H9 (cell line): Measurements from ENCODE around the gene ENPP6. TPM values are rescaled to one million over a fixed set of nuclear protein-coding genes. Genes with fewer than 3 reads are reported as not detected.

Source experiments
- DNase-seq: peaks from one replicate; pipeline ENCODE4 v3.0.0-alpha.2; 2017
- H2AFZ ChIP-seq: one replicate; pipeline ENCODE4 v1.6.1; 2013; ENCODE audit warnings: mild to moderate bottlenecking, low read length, control low read depth, moderate library complexity
- H2AK5ac ChIP-seq: 2 replicates; pipeline ENCODE4 v1.6.1; 2013; ENCODE audit warnings: low read length, control low read depth, mixed read lengths; ENCODE audit not compliant: insufficient read length
- H2BK120ac ChIP-seq: one replicate; pipeline ENCODE4 v1.6.1; 2013; ENCODE audit warnings: low read depth, mild to moderate bottlenecking, low read length, control low read depth, inconsistent platforms; ENCODE audit not compliant: poor library complexity, severe bottlenecking
- H2BK12ac ChIP-seq: 2 replicates; pipeline ENCODE4 v1.6.1; 2013; ENCODE audit warnings: low read length, control low read depth, mixed read lengths, low read depth; ENCODE audit not compliant: insufficient read length
- H2BK15ac ChIP-seq: 2 replicates; pipeline ENCODE4 v1.6.1; 2013; ENCODE audit warnings: low read depth, low read length, control low read depth
- H2BK20ac ChIP-seq: one replicate; pipeline ENCODE4 v1.6.1; 2013; ENCODE audit warnings: low read depth, mild to moderate bottlenecking, low read length, control low read depth, inconsistent platforms; ENCODE audit not compliant: poor library complexity, severe bottlenecking
- H2BK5ac ChIP-seq: 2 replicates; pipeline ENCODE4 v1.6.1; 2013; ENCODE audit warnings: low read length, control low read depth, mixed read lengths; ENCODE audit not compliant: insufficient read length
- H3K14ac ChIP-seq: 2 replicates; pipeline ENCODE4 v1.6.1; 2013; ENCODE audit warnings: low read length, control low read depth; ENCODE audit not compliant: insufficient read depth
- H3K18ac ChIP-seq: 2 replicates; pipeline ENCODE4 v1.6.1; 2013; ENCODE audit warnings: low read depth, mild to moderate bottlenecking, mixed read lengths, low read length, control low read depth; ENCODE audit not compliant: insufficient read length
- H3K23ac ChIP-seq: 2 replicates; pipeline ENCODE4 v1.6.1; 2013; ENCODE audit warnings: low read length, control low read depth, mixed read lengths, low read depth; ENCODE audit not compliant: insufficient read length
- H3K23me2 ChIP-seq: 2 replicates; pipeline ENCODE4 v1.6.1; 2013; ENCODE audit warnings: low read depth, mild to moderate bottlenecking, mixed read lengths, low read length, control low read depth; ENCODE audit not compliant: insufficient read length, poor library complexity, severe bottlenecking
- H3K27ac ChIP-seq: 2 replicates; pipeline ENCODE4 v1.5.1; 2013; ENCODE audit warnings: low read length, control low read depth, mixed read lengths, low read depth; ENCODE audit not compliant: insufficient read length
- H3K27me3 ChIP-seq: 2 replicates; pipeline ENCODE4 v1.6.1; 2013; ENCODE audit warnings: low read length, control low read depth, inconsistent platforms; ENCODE audit not compliant: insufficient read depth
- H3K4ac ChIP-seq: 2 replicates; pipeline ENCODE4 v1.6.1; 2013; ENCODE audit warnings: low read depth, mild to moderate bottlenecking, control low read depth, inconsistent platforms, low read length, moderate library complexity
- H3K4me1 ChIP-seq: 2 replicates; pipeline ENCODE4 v1.6.1; 2013; ENCODE audit warnings: low read length, control low read depth, inconsistent platforms; ENCODE audit not compliant: insufficient read depth
- H3K4me2 ChIP-seq: 2 replicates; pipeline ENCODE4 v1.6.1; 2013; ENCODE audit warnings: low read length, control low read depth, mixed read lengths; ENCODE audit not compliant: insufficient read length, insufficient read depth
- H3K56ac ChIP-seq: 2 replicates; pipeline ENCODE4 v1.6.1; 2013; ENCODE audit warnings: low read depth, mild to moderate bottlenecking, mixed read lengths, low read length, control low read depth; ENCODE audit not compliant: insufficient read length
- H3K79me1 ChIP-seq: 2 replicates; pipeline ENCODE4 v1.6.1; 2013; ENCODE audit warnings: low read depth, mild to moderate bottlenecking, moderate library complexity, low read length, control low read depth, inconsistent platforms; ENCODE audit not compliant: insufficient read depth, poor library complexity, severe bottlenecking
- H3K79me2 ChIP-seq: 2 replicates; pipeline ENCODE4 v1.6.1; 2013; ENCODE audit warnings: low read length, control low read depth, inconsistent platforms; ENCODE audit not compliant: insufficient read depth
- H3K9ac ChIP-seq: 2 replicates; pipeline ENCODE4 v1.6.1; 2013; ENCODE audit warnings: low read length, control low read depth, mixed read lengths; ENCODE audit not compliant: insufficient read length; ENCODE audit errors: extremely low read depth
- H3K9me3 ChIP-seq: one replicate; pipeline ENCODE4 v1.6.1; 2013; ENCODE audit warnings: low read depth, low read length, inconsistent platforms; ENCODE audit not compliant: control insufficient read depth
- H3T11ph ChIP-seq: one replicate; pipeline ENCODE4 v1.6.1; 2013; ENCODE audit warnings: mild to moderate bottlenecking, low read length, control low read depth, inconsistent platforms
- H4K20me1 ChIP-seq: one replicate; pipeline ENCODE4 v1.6.1; 2013; ENCODE audit not compliant: control insufficient read depth, insufficient read length, insufficient read depth
- H4K5ac ChIP-seq: 2 replicates; pipeline ENCODE4 v1.6.1; 2013; ENCODE audit warnings: low read depth, mild to moderate bottlenecking, mixed read lengths, low read length, control low read depth; ENCODE audit not compliant: insufficient read length
- H4K8ac ChIP-seq: replicated peaks from 2 replicates; pipeline ENCODE4 v1.6.1; 2013; ENCODE audit warnings: low read length, control low read depth, mixed read lengths, low read depth; ENCODE audit not compliant: insufficient read length
- H4K91ac ChIP-seq: 2 replicates; pipeline ENCODE4 v1.6.1; 2013; ENCODE audit warnings: low read depth, mild to moderate bottlenecking, moderate library complexity, mixed read lengths, low read length, control low read depth; ENCODE audit not compliant: insufficient read length
- H3K27ac Mint-ChIP-seq, 3 experiments: 2 replicates in 2 of 3; 3 replicates in 1 of 3; pipeline ENCODE4 v1.8.0; 2020 to 2021; ENCODE audit warnings: mixed read lengths in 3 of 3, mild to moderate bottlenecking in 1 of 3, moderate library complexity in 1 of 3
- H3K27me3 Mint-ChIP-seq: 2 replicates; pipeline ENCODE4 v1.8.0; 2021; ENCODE audit warnings: low read depth, mild to moderate bottlenecking, moderate library complexity, mixed read lengths
- H3K36me3 Mint-ChIP-seq, 3 experiments: 2 replicates in 2 of 3; 3 replicates in 1 of 3; pipeline ENCODE4 v1.8.0; 2020 to 2021; ENCODE audit warnings: low read depth in 3 of 3, mixed read lengths in 3 of 3; ENCODE audit not compliant: insufficient read depth in 1 of 3
- H3K4me1 Mint-ChIP-seq, 2 experiments: 2 replicates each; pipeline ENCODE4 v1.8.0; 2020; ENCODE audit warnings: mixed read lengths in 2 of 2
- H3K4me3 Mint-ChIP-seq, 2 experiments: 2 replicates in 1 of 2; 3 replicates in 1 of 2; pipeline ENCODE4 v1.8.0; 2020 to 2021; ENCODE audit warnings: mild to moderate bottlenecking in 2 of 2, mixed read lengths in 2 of 2, moderate library complexity in 1 of 2
- H3K9me3 Mint-ChIP-seq, 2 experiments: 2 replicates in 1 of 2; 3 replicates in 1 of 2; pipeline ENCODE4 v1.8.0; 2020; ENCODE audit warnings: mild to moderate bottlenecking in 2 of 2, mixed read lengths in 2 of 2, moderate library complexity in 1 of 2
- CTCF ChIP-seq: fragments of 200-600 bp; sonication (generic); conservative IDR thresholded peaks from 3 replicates; pipeline ENCODE4 v1.8.0; 2021; ENCODE audit warnings: antibody characterized with exemption, mild to moderate bottlenecking
- WGBS: extraction: QIAGEN DNeasy Blood & Tissue Kit; methylation state at CpG from one replicate; pipeline ENCODE4 v1.1.7; 2013; ENCODE audit warnings: missing lambda C conversion rate, low lambda C conversion rate, mixed read lengths; ENCODE audit not compliant: insufficient read length; ENCODE audit errors: extremely low coverage; 5-methylcytosine and 5-hydroxymethylcytosine counted together
- total RNA-seq: library from RNA; stranded (reverse); gene quantifications from 2 replicates; pipeline ENCODE4 v1.2.1, GENCODE V29; 2021

ENPP6 gene
- total RNA-seq, 1 experiment from 2014 or later = not detected

- Histone ChIP-seq H3K4me1 (no peaks in the 10 kb centered on the region; the same call in 1 of the 2 replicates), H3K56ac (no peak overlapping the region), H3T11ph (no peak overlapping the region), H3K9ac (no peak overlapping the region), H2BK12ac (no peak overlapping the region), H2AFZ (no peak overlapping the region), H3K4ac (no peak overlapping the region), H4K5ac (no peak overlapping the region), H3K79me2 (no peaks in the 10 kb centered on the region), H3K18ac (no peak overlapping the region), H3K14ac (no peak overlapping the region), H3K27me3 (no peaks in the 10 kb centered on the region), H2BK15ac (no peak overlapping the region), H2BK5ac (no peak overlapping the region), H3K23me2 (no peaks in the 10 kb centered on the region), H3K23ac (no peak overlapping the region), H3K79me1 (no peaks in the 10 kb centered on the region), H3K9me3 (peaks cover 6% of the 10 kb centered on the region), H2BK120ac (no peak overlapping the region), H2AK5ac (no peak overlapping the region), H3K27ac (no peak overlapping the region), H4K20me1 (no peaks in the 10 kb centered on the region), H4K91ac (no peak overlapping the region), H4K8ac (no peak overlapping the region), H2BK20ac (no peak overlapping the region), H3K4me2 (no peak overlapping the region)
- no CpG with 5 or more reads among the region's 4 CpGs for WGBS
- no peak overlapping the region for H3K4me3 Mint-ChIP-seq
- no peak for TF ChIP-seq CTCF
- H3K27ac Mint-ChIP-seq = no peak overlapping the region
- peaks cover 3 to 13% (median 4%) of the 10 kb centered on the region in 3 experiments; a peak in 6 of 7 replicates for H3K36me3 Mint-ChIP-seq
- DNase-seq = no peak
- H3K9me3 Mint-ChIP-seq = peaks cover 9 to 13% of the 10 kb centered on the region in 2 experiments
- H3K27me3 Mint-ChIP-seq = peaks cover 2% of the 10 kb centered on the region; the same call in 1 of the 2 replicates
- peaks cover 7 to 8% of the 10 kb centered on the region in 2 experiments for H3K4me1 Mint-ChIP-seq
These were observed 27.0 kb downstream of the ENPP6 start for GRCh38 chr4:184190711-184191110.
